ENCODE results near the gene CARD10. TPM values are rescaled to one million over a fixed set of nuclear protein-coding genes. Genes with fewer than 3 reads are reported as not detected.

CARD10 gene
- total and polyA plus RNA-seq, 2 of the 13 experiments (the other 11 are each of a cell fraction or from before 2014, with no cell fraction given), result 35.2 to 55.8 TPM

DNA sequence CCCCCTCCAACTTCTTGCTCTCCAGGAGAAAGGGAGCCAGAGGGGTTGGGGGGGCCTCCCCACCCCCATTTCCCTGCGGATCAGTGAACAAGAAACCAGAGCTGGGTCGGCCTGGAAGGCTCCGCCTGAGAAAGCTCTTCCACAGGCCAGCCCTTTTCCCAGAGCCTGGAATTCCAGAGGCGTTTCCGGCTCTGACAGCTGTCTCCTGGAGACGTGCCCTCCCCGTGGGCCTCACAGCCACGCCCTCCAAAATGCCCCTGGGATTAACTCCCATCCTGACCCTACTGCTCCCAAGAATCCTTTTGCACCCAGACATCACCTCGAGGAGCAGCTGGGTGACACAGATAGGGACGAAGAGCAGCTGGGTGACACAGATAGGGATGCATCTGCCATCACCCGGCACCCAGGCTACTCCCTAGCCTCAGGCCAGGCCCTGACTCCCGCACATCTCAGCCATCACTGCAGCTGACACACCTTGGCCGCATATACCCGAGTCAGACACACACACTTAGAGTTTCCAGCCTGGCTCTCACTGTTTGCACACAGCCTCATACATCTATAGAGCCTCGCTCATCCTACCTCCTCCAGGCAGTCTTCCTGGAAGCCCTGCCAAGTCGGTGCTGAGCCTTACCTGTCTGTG is 33.4 kb upstream of the CARD10 start (continued):
- no peak for TF ChIP-seq ARNTL (CRISPR knock-in tag; IDR thresholded peaks at IDR 0.05)
- TF ChIP-seq ZBTB8A (CRISPR knock-in tag; IDR thresholded peaks at IDR 0.05; ENCODE audit: borderline replicate concordance, low read depth), result no peak
- TF ChIP-seq RERE (CRISPR knock-in tag; IDR thresholded peaks at IDR 0.05; ENCODE audit: low read depth), result no peak
- TF ChIP-seq, protein P1, sequence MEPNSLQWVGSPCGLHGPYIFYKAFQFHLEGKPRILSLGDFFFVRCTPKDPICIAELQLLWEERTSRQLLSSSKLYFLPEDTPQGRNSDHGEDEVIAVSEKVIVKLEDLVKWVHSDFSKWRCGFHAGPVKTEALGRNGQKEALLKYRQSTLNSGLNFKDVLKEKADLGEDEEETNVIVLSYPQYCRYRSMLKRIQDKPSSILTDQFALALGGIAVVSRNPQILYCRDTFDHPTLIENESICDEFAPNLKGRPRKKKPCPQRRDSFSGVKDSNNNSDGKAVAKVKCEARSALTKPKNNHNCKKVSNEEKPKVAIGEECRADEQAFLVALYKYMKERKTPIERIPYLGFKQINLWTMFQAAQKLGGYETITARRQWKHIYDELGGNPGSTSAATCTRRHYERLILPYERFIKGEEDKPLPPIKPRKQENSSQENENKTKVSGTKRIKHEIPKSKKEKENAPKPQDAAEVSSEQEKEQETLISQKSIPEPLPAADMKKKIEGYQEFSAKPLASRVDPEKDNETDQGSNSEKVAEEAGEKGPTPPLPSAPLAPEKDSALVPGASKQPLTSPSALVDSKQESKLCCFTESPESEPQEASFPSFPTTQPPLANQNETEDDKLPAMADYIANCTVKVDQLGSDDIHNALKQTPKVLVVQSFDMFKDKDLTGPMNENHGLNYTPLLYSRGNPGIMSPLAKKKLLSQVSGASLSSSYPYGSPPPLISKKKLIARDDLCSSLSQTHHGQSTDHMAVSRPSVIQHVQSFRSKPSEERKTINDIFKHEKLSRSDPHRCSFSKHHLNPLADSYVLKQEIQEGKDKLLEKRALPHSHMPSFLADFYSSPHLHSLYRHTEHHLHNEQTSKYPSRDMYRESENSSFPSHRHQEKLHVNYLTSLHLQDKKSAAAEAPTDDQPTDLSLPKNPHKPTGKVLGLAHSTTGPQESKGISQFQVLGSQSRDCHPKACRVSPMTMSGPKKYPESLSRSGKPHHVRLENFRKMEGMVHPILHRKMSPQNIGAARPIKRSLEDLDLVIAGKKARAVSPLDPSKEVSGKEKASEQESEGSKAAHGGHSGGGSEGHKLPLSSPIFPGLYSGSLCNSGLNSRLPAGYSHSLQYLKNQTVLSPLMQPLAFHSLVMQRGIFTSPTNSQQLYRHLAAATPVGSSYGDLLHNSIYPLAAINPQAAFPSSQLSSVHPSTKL (CRISPR knock-in tag; IDR thresholded peaks at IDR 0.05), result 0 out of 2 replicates have a peak, but pooled peaks have one; percentile 8
- TF ChIP-seq ZNF687 (CRISPR knock-in tag; IDR thresholded peaks at IDR 0.05), result peak; percentile 47
- no peak for TF ChIP-seq NFE2 (CRISPR knock-in tag; IDR thresholded peaks at IDR 0.05)
- TF ChIP-seq MBNL3 (CRISPR knock-in tag; conservative IDR thresholded peaks at IDR 0.05), result no peak
- 0 out of 2 replicates have a peak, but pooled peaks have one; percentile 43 for TF ChIP-seq TMF1 (CRISPR knock-in tag; IDR thresholded peaks at IDR 0.05; ENCODE audit: low read depth)

Measured in HepG2 (cell line).